Measurements from ENCODE around the gene SNCB.

Gene SNCB

DNA sequence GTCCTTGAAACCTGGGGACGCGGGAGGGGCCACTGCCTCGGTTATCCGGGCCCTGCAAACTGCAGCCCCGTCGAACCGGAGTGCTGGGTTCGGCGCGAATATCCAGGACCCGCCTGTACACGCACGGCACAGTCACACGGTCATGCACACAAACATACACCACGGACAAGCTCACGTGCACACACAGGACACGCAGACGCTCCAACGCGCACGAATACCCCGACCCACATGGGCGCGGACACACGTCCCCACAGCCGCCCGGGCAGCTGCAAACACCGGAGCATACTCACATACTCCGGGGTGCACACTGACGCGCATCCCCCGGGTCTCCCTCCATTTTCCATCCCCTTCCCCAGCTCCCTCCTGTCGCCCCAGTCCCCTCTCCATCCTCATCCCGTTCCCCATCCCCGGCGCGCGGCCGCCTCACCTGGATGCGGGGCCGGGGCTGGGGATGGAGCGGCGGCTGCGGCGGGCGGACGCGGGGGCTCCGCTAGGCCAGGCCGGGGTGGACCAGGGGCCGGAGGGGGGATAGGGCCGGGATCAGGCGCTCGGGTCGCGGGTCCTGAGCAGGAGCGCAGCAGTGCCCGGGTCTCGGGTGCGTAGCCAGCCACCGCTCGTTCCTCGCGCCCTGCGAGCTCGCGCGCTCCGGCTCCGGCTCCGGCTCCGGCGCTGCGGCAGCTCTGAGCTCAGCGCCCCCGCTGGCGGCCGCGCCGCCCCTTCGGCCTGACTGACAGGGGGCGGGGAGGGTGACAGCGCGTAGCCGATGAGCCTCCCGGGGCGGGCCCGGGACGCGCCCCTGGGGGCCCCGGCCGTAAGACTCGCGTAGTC is at the start of gene SNCB, which contains the start of gene EIF4E1B:
TSS of gene SNCB (minus strand) at position 682 of the 828 bp plus-strand sequence. CDS start 880 bp downstream, outside the sequence.
TSS of gene EIF4E1B (plus strand) at position 823 of the 828 bp plus-strand sequence. CDS start 12,113 bp downstream, outside the sequence.
- H3K4me1 ChIP-seq (ENCODE audit: control insufficient read depth, insufficient read depth, low read length), result no peaks in the 10 kb centered on the region
- no peaks in the 10 kb centered on the region for H3K36me3 ChIP-seq (ENCODE audit: control insufficient read depth, insufficient read depth, low read length)
- peaks cover 42% of the 10 kb centered on the region for H3K27me3 ChIP-seq (ENCODE audit: control insufficient read depth, insufficient read depth, low read length)
- no peak within 1 kb of the TSS for H3K9ac ChIP-seq (ENCODE audit: low read length)
- peak within 1 kb of the TSS; percentile 46 for H3K4me3 ChIP-seq (ENCODE audit: low read length)
- no peak within 1 kb of the TSS for H3K27ac ChIP-seq (ENCODE audit: low read depth, low read length)

DNA sequence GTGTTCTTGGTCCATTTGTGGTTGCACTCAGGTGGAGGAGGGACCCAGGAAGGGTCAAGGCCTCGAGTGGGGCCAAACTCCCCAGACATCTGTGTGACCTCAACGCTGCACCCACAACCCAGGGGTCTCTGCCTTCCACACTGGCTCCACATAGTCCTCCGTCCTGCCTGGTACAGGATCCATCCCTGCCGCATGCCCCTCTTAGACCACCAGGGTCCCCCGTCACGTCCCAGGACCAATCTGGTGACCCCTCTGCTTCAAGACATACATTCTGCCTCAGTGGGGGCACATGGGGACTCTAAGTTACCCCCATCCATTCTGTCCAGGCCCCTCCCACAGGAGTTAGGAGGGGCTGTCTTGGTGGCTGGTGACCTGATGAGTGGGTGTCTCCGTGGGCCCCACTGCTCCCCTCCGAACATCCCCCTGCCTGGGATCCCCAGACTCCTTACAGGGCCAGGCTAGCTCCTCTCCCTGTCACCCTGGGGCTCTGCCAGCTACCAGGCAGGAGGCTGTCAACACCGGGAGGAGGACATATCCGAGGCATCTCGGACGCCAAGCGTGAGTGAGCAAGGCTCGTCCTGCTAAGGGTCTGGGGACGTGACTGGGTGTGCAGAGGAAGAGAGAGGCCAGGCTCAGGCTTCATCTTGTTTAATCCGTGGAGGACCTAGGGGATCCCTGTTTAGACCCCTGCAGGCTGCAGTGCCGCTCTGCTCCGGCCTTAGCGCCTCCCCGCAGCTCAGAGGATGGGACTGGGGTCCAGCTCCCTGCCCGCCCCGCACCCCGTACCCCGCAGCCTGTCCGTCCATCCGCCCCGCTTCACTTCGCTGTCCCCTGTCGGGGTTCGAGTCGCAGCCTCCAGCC is 49.3 kb upstream of the SNCB start:
- Histone ChIP-seq H3K27me3 (ENCODE audit: control insufficient read depth, insufficient read depth, low read length) (peaks cover 14% of the 10 kb centered on the region), H3K4me3 (ENCODE audit: low read length) (no peak overlapping the region), H3K36me3 (ENCODE audit: control insufficient read depth, insufficient read depth, low read length) (no peaks in the 10 kb centered on the region), H3K9ac (ENCODE audit: low read length) (no peak overlapping the region), H3K27ac (ENCODE audit: low read depth, low read length) (no peak overlapping the region), H3K4me1 (ENCODE audit: control insufficient read depth, insufficient read depth, low read length) (no peaks in the 10 kb centered on the region)

DNA sequence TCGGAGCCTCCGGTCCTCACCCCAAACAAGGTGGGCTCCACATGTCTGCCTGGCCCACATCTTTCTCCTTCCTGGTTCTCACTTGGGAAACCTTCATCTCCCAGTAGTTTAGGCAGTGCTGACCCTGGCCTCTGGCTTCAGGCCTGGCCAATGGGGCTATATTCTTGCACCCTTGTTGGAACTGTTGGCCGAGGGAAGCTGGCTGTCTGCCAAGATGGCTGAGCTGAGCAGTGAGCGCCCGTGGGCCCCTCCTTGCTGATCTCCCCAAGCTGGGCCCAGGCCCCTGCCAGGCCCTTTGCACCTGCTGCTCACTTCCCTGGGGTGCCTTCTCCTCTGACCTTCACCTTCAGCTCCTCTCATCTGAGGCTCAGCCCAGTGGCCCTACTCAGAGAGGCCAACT is 48.2 kb upstream of the SNCB start:
- Histone ChIP-seq H3K27me3 (ENCODE audit: control insufficient read depth, insufficient read depth, low read length) (peaks cover 14% of the 10 kb centered on the region), H3K27ac (ENCODE audit: low read depth, low read length) (no peak overlapping the region), H3K9ac (ENCODE audit: low read length) (no peak overlapping the region), H3K4me3 (ENCODE audit: low read length) (no peak overlapping the region), H3K36me3 (ENCODE audit: control insufficient read depth, insufficient read depth, low read length) (no peaks in the 10 kb centered on the region), H3K4me1 (ENCODE audit: control insufficient read depth, insufficient read depth, low read length) (no peaks in the 10 kb centered on the region)

DNA sequence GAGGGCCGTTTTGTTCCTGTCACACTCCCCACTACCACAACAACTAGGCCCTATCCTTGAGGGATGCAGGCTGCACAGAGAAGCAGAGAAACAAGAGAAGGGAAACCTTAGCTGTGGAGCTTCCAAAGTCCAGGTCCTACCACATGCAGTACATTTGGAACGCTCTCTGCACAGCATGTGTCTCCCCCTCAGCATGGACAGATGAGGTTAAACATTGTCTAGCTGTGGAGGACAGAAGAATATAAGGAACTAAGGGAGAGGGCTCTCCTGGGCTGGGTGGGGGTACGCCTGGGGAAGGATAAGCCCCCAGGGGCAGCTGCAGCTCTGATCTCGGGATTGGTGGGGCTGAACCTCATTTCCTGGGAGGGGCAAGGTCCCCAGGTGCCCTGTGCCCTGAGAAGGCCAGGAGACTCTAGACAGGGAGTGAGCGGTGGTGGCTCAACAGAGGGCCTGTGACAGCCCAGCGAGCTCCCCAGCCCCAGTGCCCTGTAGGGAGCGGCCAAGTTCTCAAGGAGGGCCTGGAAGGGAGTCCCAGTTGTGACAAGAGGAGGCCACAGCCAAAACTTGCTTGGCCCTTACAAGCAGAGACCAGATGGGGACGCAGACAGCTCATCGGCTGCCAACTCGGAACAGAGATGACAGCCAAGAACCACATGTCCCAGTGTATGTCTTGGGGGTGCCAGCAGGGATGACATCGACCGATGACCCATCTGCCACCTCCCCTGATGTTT is 47.0 kb upstream of the SNCB start:
- H3K27ac ChIP-seq (ENCODE audit: low read depth, low read length), result no peak overlapping the region
- H3K4me1 ChIP-seq (ENCODE audit: control insufficient read depth, insufficient read depth, low read length), result no peaks in the 10 kb centered on the region
- no peak overlapping the region for H3K4me3 ChIP-seq (ENCODE audit: low read length)
- H3K36me3 ChIP-seq (ENCODE audit: control insufficient read depth, insufficient read depth, low read length), result no peaks in the 10 kb centered on the region
- peaks cover 14% of the 10 kb centered on the region for H3K27me3 ChIP-seq (ENCODE audit: control insufficient read depth, insufficient read depth, low read length)
- H3K9ac ChIP-seq (ENCODE audit: low read length), result no peak overlapping the region

DNA sequence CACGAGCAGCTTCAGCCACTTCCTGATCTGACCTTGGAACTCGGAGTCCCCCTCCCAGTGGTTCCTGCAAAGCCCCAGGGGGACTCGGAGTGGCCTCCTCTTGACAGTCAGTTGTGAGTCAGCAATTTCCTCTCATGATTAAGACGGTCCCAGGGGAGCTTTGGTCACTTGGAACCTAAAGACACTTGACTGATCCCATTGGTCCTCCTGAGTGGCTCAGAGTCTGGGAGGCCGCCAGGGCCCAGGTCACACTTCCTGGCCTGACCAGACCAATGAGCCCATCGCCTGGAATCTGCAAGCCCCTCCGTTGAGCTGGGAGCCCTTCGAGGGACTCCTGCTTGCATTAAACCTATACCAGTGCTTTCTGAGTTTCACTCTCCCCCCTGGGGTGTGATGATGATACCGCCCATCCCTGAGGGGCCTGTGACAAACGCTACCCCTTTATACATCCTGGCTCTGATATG is 46.1 kb upstream of the SNCB start:
- H3K27me3 ChIP-seq (ENCODE audit: control insufficient read depth, insufficient read depth, low read length), result peaks cover 20% of the 10 kb centered on the region

DNA sequence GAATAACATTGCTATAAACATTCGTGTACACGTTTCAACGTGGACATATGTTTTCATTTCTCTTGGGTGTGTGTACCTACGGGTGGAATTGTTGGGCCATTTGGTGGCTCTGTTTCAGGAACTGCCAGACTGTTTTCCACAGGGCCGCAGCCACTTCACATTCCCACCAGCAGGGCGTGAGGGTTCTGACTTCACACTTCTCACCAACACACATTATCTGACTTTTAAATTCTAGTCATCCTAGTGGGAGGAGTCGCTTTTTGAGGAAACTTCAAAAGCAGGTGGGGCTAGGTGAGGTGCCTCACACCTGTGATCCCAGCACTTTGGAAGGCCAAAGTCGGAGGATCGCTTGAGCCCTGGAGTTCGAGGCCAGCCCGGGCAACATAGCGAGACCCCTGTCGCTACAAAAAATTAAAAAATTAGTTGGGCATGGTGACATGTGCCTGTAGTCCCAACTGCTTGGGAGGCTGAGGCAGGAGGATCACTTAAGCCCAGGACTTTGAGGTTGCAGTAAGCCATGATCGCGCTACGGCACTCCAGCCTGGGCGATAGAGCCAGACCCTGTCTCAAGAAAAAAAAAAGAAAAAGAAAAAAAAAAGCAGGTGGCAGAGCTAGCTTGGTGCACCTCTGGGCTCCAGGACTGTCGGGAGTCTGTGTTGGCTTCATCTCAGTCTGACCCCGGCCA is 45.5 kb upstream of the SNCB start:
- Histone ChIP-seq H3K9ac (ENCODE audit: low read length) (no peak overlapping the region), H3K4me1 (ENCODE audit: control insufficient read depth, insufficient read depth, low read length) (no peaks in the 10 kb centered on the region), H3K27ac (ENCODE audit: low read depth, low read length) (no peak overlapping the region), H3K4me3 (ENCODE audit: low read length) (no peak overlapping the region), H3K36me3 (ENCODE audit: control insufficient read depth, insufficient read depth, low read length) (no peaks in the 10 kb centered on the region), H3K27me3 (ENCODE audit: control insufficient read depth, insufficient read depth, low read length) (peaks cover 20% of the 10 kb centered on the region)

More for the DNA sequence above, 46.1 kb upstream of the SNCB start:
- Histone ChIP-seq H3K9ac (ENCODE audit: low read length) (no peak overlapping the region), H3K36me3 (ENCODE audit: control insufficient read depth, insufficient read depth, low read length) (no peaks in the 10 kb centered on the region), H3K27ac (ENCODE audit: low read depth, low read length) (no peak overlapping the region), H3K4me1 (ENCODE audit: control insufficient read depth, insufficient read depth, low read length) (no peaks in the 10 kb centered on the region), H3K4me3 (ENCODE audit: low read length) (no peak overlapping the region)

DNA sequence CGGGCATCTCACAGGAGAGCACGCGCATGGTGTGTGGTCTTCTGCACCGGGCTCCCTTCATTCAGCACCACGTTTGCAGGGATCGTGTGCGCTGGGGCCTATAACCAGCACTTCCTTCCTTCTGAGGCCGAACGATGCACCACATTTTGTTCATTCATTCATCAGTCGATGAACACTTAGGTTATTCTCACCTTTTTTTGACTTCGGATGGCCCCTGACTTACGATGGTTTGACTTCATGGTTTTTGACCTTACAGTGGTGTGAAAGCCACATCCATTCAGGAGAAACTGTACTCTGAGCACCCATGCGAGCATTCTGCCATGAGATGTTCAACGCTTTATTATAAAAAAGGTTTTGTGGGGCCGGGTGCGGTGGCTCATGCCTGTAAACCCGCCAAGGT is 44.5 kb upstream of the SNCB start:
- no peak overlapping the region for H3K27ac ChIP-seq (ENCODE audit: low read depth, low read length)
- H3K27me3 ChIP-seq (ENCODE audit: control insufficient read depth, insufficient read depth, low read length), result peaks cover 19% of the 10 kb centered on the region
- no peak overlapping the region for H3K4me3 ChIP-seq (ENCODE audit: low read length)
- no peaks in the 10 kb centered on the region for H3K4me1 ChIP-seq (ENCODE audit: control insufficient read depth, insufficient read depth, low read length)
- no peak overlapping the region for H3K9ac ChIP-seq (ENCODE audit: low read length)
- H3K36me3 ChIP-seq (ENCODE audit: control insufficient read depth, insufficient read depth, low read length), result no peaks in the 10 kb centered on the region

DNA sequence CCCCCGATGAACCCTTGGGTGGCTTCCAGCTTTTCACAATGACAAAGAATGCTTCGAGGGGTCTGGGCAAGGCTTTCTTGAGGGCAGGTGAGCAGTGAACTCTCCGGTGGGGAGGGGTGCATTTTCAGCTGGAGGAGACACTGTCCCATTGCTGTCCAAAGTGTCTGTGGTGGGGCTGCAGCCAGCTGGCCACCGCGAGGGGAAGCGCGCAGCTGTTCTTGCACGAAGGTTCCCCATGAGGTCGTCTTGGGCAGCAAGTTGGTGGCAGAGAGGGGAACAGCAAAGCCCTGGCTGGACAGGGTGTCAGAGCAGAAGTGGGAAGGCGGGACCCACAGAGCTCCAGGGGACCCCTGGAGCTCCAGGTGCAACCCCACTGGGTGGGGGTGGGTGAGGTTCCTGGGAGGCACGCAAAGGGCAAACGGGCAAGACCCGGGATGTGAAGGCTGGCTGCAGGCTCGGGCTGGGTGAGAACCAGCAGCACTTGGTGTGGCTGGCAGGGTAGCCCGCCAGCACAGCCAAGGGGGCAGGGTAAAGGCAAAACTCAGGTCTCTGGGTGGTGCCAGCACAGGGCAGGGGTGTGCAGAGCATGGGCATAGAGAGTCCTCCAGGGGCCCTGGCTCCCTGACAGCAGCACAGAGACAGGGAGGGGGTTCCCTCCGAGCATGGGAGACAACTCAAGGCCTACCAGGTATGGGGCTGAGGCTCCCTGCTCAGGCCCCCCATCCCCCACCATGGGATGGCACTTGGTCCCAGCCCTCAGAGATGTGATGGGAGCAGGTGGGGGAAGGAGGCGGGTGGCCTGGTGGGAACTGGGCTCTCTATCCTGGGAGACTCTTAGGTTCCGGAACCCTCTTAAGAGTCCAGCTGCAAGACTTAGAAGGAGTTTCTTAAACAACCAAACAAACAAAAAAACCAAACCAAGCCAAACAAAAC is 43.6 kb upstream of the SNCB start:
- H3K27me3 ChIP-seq (ENCODE audit: control insufficient read depth, insufficient read depth, low read length), result peaks cover 16% of the 10 kb centered on the region
- no peak overlapping the region for H3K27ac ChIP-seq (ENCODE audit: low read depth, low read length)

DNA sequence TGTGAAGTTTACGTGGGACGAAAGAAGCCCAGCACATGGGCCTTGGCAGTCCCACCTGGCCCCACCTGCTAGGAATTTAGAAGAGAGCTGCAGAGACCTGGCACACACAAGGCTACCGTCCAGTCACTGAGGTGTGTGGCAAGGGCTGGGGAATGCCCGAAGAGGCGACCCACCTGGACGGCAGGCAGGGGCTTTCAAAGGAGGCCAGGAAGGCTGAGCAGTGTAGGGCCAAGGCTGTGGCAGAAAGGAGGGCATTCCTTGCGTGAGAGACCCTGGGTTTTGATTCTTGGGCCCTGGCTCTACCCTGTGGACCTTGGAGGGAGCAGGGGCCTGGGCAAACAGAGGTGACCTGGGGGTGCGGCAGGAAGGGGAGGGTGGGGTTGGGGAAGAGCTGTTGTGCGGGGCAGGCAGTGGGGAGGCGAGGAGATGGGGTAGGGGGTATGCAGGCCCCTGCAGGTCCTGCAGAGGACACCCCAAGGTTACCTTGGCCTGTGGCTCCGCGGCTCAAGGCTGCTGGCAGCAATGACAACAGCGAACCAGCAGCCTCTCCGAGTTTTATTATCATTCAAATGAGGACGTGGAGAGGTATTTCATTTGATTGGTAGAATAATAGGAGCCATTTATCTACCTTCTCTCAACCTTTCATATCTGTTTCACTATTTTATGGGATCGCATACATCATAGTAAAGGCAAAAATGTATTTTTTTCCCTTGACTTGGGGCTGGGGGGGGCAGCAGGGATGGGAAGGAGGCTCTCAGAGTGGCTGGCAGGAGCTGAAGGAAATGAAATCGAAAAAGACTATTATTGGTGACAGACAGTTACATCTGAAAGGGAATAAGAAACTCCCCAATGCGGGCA is 41.8 kb upstream of the SNCB start:
- H3K36me3 ChIP-seq (ENCODE audit: control insufficient read depth, insufficient read depth, low read length), result no peaks in the 10 kb centered on the region
- H3K9ac ChIP-seq (ENCODE audit: low read length), result no peak overlapping the region
- H3K4me1 ChIP-seq (ENCODE audit: control insufficient read depth, insufficient read depth, low read length), result no peaks in the 10 kb centered on the region
- peaks cover 9% of the 10 kb centered on the region for H3K27me3 ChIP-seq (ENCODE audit: control insufficient read depth, insufficient read depth, low read length)
- H3K4me3 ChIP-seq (ENCODE audit: low read length), result no peak overlapping the region
- no peak overlapping the region for H3K27ac ChIP-seq (ENCODE audit: low read depth, low read length)

More for the DNA sequence above, 43.6 kb upstream of the SNCB start:
- H3K36me3 ChIP-seq (ENCODE audit: control insufficient read depth, insufficient read depth, low read length), result no peaks in the 10 kb centered on the region
- H3K4me1 ChIP-seq (ENCODE audit: control insufficient read depth, insufficient read depth, low read length), result no peaks in the 10 kb centered on the region
- no peak overlapping the region for H3K9ac ChIP-seq (ENCODE audit: low read length)
- no peak overlapping the region for H3K4me3 ChIP-seq (ENCODE audit: low read length)

DNA sequence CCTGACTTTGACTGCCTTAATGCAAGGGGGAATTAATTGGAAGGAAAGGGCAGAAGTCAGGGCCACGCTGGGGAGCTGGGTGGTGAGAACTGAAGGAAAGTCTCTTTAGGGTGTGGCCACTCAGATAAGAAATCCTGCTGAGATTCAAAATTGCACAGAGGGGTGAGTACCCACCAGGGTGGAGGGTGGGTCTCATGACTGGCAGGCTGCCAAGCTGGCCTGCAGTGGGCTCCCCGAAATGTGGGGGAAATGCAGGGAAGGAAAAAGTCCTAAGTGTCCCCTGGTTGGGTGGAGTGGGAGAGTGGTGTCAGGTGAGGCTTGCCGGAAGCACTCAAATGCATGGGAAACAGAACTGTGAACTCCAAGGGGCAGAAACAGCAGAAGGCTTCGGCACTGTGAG is 41.1 kb upstream of the SNCB start:
- Histone ChIP-seq H3K27me3 (ENCODE audit: control insufficient read depth, insufficient read depth, low read length) (peaks cover 9% of the 10 kb centered on the region), H3K9ac (ENCODE audit: low read length) (no peak overlapping the region), H3K4me1 (ENCODE audit: control insufficient read depth, insufficient read depth, low read length) (no peaks in the 10 kb centered on the region), H3K4me3 (ENCODE audit: low read length) (no peak overlapping the region), H3K27ac (ENCODE audit: low read depth, low read length) (no peak overlapping the region), H3K36me3 (ENCODE audit: control insufficient read depth, insufficient read depth, low read length) (no peaks in the 10 kb centered on the region)
